GOT3 (cell line): Measurements from ENCODE around the gene TSPAN9.

Source experiments
- DNase-seq: peaks from one replicate; lab custom pipeline; 2025; ENCODE audit warnings: mixed read lengths; lab: John Stamatoyannopoulos, UW

Gene TSPAN9

GRCh38 chr12:3250034-3250433 is 172.9 kb downstream of the TSPAN9 start:
- DNase-seq: no peak

GRCh38 chr12:3250576-3250975 is 173.4 kb downstream of the TSPAN9 start:
- DNase-seq: no peak

GRCh38 chr12:3251067-3251466 is 173.9 kb downstream of the TSPAN9 start:
- DNase-seq: no peak

GRCh38 chr12:3251691-3252090 is 174.5 kb downstream of the TSPAN9 start:
- no peak for DNase-seq

- no peak for DNase-seq
These were observed 175.3 kb downstream of the TSPAN9 start for GRCh38 chr12:3252450-3252891.

GRCh38 chr12:3253682-3254275 is 176.6 kb downstream of the TSPAN9 start:
- DNase-seq: no peak

GRCh38 chr12:3255057-3255456 is 177.9 kb downstream of the TSPAN9 start:
- no peak for DNase-seq

- DNase-seq: no peak
These were observed 179.0 kb downstream of the TSPAN9 start for GRCh38 chr12:3256103-3256631.

GRCh38 chr12:3257411-3257810 is 180.2 kb downstream of the TSPAN9 start:
- DNase-seq: no peak

- no peak for DNase-seq
These were observed 182.8 kb downstream of the TSPAN9 start for GRCh38 chr12:3259973-3260372.

GRCh38 chr12:3261782-3262359 is 184.7 kb downstream of the TSPAN9 start:
- no peak for DNase-seq

GRCh38 chr12:3262470-3262869 is 185.3 kb downstream of the TSPAN9 start:
- no peak for DNase-seq

GRCh38 chr12:3263282-3263681 is 186.1 kb downstream of the TSPAN9 start:
- no peak for DNase-seq

GRCh38 chr12:3263939-3264922 is 187.1 kb downstream of the TSPAN9 start:
- no peak for DNase-seq

- no peak for DNase-seq
These were observed 188.2 kb downstream of the TSPAN9 start for GRCh38 chr12:3265406-3265805.

- no peak for DNase-seq
These were observed 189.5 kb downstream of the TSPAN9 start for GRCh38 chr12:3266638-3267037.

- DNase-seq: no peak
These were observed 190.5 kb downstream of the TSPAN9 start for GRCh38 chr12:3267690-3268089.

- no peak for DNase-seq
These were observed 192.4 kb downstream of the TSPAN9 start for GRCh38 chr12:3269594-3269993.

GRCh38 chr12:3271146-3271545 is 194.0 kb downstream of the TSPAN9 start:
- no peak for DNase-seq

- no peak for DNase-seq
These were observed 194.5 kb downstream of the TSPAN9 start for GRCh38 chr12:3271639-3272038.

- DNase-seq: no peak
These were observed 195.8 kb downstream of the TSPAN9 start for GRCh38 chr12:3272958-3273357.

- DNase-seq: no peak
These were observed 196.3 kb downstream of the TSPAN9 start for GRCh38 chr12:3273409-3273853.

- no peak for DNase-seq
These were observed 197.5 kb downstream of the TSPAN9 start for GRCh38 chr12:3274664-3275063.
